HUDEP-2 (cell line): ENCODE measurements around the gene ZC3H13.
A peak's percentile ranks its signal among the peaks of the same experiment; 100 is the strongest.
"Not testable (repeated sequence)": the region's sequence is repeated elsewhere in the genome, so short reads cannot be mapped to it uniquely, and the experiment has no call there.

Source experiments
- DNase-seq, 76 experiments: peaks; one replicate each; lab custom pipeline; 2025; ENCODE audit not compliant: unreplicated experiment in 76 of 76; lab: John Stamatoyannopoulos, UW

The ZC3H13 gene

DNA sequence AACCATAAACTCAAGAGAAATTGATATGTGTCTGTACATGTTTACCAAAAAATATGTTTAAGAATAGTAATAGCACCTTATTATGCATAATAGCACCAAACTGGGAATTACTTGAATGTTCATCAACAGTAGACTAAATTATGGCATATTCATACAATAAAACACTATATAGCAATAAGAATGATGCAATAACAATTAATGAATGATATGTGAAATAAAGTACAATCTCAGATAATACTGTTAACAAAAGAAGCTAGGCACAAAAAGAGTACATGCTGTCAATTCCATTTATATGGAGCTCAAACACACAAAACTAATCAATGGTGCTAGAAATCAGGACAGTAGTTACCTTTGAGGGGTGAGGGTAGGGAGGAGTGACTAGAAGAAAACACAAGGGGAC is 36.3 kb downstream of the ZC3H13 start:
- DNase-seq = no peak

DNA sequence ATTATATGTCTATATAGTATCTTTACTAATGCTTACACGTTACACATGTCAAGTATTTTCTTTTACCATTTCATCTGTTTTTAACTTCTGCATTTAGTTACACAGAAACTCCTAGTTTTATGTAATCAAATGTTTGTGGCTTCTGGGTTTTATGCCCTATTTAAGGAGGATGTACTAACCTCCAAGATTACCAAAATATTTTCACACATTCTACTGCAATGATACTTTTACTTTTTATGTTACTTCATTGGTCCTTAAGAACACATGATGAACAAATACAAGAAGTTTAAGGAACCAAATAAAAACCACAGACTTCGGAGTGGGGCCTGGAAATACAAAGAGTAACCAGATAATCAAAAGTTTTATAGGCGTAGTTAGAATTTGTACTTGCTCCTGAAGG is 37.2 kb downstream of the ZC3H13 start:
- DNase-seq = no peak

DNA sequence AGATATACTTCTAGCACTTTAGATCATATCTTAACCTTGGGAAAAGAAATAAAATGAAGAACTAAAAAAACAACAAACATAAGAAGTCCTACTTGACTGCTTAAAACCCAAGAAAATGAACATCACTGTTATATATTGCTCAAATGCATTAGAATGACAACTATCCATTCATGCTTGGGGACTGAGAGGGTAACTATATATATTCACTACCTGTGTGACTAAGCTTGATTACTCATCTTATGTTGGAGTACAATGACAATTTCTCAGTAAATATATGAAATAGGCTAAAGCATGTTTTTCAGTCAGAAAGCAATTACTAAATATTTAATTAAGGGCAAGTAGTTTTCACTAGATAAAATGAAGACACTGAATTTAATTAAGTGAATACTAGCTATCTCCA is 40.1 kb downstream of the ZC3H13 start:
- no peak for DNase-seq

DNA sequence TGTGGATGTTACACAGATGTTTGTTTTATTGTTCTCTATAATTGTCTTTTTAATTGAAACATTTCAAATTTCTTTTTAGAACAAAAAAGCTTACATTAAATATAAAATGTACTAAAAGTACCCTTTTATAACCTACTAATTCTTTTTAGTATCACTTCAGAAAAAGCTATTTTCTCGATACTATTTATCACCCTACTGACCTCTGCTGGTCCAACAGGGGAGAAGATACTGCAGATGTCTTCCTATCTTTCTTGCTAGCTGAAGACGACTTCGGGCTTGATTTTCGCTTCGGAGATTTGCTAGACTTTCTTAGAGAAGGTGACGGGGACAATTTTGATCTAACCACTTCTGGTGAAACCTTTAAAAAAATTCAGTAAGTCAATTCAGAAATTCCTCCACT is 42.4 kb downstream of the ZC3H13 start:
- peak in 1 of 76 experiments; percentile 8 for DNase-seq

DNA sequence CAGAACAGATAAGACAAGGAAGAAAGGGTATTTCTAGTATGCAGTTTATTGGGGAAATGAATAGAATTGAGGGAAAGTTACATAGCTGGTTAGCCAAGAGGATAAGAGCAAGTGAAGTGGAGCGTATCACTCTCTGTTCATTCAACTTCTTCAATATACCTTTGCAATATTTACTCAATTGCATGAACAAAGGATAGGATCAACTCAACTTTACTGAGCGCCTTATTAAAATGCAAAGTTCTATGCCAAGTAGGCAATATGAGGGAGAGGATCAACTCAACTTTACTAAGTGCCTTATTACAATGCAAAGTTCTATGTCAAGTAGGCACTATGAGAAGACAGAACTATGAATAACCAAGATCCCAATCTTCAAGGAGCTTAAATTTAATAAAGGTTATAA is 43.9 kb downstream of the ZC3H13 start:
- DNase-seq = no peak

DNA sequence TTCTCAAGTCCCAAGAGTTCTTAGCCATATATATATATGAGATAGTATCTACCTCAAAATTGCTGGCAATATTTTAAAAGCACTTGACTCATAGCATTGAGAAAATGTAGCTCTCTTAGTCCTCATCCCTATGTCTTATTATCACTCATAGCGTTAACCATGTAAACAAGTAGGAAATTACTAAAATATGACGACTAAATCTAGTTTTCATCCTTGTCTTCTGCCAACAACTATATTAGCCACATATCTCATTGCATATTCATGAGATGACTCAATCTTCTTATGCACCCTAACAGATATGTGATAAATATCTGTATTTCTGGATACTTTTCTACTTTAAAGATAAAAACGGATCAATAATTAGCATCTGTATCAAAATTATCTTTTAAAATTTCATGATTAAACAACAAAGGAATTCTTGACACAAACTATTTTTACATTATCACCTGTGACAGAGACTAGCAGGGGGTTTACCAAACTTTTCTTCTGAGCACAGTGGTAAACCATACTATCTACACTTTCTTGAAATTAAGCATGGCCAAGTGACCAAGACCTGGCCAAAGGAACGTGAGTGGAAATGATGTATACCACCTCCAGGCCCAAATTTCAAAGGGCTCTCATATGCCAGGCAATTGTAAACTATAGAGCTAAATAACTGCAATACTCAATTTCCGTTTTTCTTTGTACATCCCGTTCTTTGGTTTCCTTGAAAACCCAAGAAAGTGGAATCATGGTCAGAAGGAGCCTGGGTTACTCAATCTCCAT is 45.7 kb downstream of the ZC3H13 start:
- no peak for DNase-seq

DNA sequence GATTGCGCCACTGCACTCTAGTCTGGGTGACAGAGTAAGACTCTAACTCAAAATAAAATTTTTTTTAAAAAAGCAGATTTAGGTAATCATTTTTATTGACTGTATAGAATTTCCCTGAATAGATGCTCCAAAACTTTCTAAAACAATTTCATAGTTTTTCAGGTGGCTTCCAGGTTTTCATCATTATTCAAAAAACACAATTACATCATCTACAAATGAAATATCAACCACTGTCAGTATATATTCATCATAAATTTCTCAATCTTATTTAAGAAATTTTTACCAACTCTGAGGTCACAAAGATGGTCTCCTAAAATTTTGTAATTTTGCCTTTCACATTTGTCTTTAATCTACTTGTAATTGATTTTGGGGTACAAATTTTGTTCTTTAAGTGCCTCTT is 48.1 kb downstream of the ZC3H13 start:
- DNase-seq = no peak

DNA sequence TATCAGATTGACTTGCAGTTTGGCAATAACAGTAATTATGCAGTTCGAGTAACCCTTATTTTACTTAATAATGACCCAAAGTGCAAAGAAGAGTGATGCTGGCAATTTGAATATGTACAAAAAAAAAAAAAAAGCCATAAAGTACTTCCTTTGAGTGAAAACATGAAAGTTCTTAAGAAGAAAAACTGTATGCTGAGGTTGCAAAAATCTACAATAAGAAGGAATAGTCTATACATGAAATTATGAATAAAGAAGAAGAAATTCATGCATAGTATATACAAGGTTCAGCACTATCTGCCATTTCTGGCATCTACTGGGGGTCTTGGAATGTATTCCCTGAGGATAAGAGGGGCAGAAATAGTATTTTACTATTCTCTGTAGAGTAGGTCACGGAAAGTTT is 55.9 kb downstream of the ZC3H13 start:
- DNase-seq = no peak

DNA sequence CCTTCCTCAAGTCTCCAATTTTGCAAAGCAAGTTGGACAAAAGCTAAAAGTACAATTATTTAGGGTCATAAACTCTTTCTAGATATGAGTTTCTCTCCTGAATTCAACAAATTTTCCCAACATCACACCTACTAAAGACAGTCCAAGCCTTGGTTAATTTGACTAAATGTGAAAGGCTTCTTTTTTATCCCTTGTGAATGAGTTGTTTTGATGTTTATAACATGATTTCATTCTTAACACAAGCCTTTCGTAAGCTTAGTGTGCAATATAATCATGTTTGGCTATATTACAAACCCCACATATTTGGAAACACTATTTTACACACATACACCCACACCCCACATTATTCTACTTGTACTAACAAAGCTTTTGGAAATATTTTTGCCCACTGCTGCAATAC is 57.3 kb downstream of the ZC3H13 start:
- no peak for DNase-seq

DNA sequence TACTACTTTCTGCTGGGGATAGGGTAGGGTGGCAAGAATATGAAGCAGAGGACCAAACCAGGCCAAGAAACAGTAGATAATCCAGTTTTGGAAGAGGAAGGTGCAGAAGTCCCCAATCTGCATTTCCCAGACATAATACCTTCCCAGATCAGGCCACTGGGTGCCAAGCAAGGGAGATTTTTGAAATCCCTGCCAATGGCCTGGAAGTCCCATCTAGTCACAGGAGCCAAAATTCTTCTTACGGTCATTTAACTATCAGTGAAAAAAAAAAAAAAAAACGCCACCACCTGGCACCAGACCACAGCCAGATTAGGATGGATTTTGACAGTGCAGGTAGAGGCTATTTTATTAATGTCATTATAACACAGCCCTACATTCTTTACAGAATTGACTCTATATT is 57.8 kb downstream of the ZC3H13 start:
- no peak for DNase-seq

DNA sequence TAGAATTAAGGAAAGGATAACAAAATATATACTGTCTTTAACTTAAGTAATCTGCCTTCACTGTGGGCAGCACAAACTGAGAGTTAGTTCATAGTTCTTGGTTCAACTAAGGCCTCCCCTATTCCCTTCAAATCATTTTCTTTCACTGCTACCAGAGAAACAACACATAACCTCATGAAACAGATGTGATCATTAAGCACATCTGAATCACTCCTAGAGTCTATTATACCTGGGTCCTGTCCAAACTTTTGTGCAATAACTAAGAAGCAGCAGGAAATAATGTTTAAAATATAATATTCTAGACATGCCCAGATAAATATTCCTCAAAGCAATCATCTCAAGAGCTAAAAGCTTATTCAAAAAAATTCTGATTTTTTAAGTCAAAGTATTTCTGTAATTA is 62.9 kb downstream of the ZC3H13 start:
- DNase-seq = no peak

DNA sequence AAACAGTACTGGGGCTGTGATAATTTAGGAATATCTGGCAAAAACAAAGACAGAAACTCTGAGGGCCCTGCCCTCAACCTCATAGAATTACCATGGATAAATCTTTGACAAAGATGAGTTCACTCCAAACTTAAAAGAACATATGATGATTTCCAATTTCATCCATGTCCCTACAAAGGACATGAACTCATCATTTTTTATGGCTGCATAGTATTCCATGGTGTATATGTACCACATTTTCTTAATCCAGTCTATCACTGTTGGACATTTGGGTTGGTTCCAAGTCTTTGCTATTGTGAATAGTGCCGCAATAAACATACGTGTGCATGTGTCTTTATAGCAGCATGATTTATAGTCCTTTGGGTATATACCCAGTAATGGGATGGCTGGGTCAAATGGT is 71.4 kb downstream of the ZC3H13 start:
- not testable (repeated sequence) for DNase-seq

DNA sequence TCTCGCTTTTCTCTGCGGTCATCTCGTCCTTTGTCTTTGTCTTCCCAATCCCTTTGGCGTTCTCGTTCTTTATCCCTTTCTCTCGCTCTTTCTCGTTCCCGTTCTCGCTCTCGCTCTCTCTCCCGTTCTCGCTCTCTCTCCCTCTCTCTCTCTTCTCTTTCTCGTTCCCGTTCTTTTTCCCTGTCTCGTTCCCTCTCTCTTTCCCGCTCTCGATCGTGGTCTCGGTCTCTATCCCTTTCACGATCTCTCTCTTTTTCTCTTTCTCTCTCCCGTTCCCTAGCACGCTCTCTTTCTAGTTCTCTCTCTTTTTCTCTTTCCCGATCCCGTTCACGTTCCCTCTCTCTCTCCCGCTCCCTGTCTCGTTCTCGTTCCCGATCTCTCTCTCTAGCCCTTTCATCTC is 77.2 kb downstream of the ZC3H13 start:
- no peak for DNase-seq

DNA sequence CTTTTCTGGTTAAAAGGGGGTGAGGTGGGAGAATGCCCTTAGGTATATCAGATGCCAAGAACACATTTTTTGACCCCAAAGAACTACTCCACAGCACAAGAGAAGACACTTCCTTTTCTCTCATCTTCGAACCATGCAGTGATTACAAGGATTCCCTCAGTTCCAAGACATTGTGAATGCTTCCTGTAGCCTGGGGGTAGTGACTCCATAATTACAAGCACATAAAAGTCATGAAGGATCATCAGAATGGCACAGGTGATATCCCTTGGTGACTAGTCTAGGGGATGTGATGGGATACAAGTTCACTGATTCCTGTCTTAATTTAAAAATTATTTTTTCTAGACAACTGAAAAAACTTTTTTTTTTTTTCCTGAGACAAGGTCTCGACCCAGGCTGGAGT is 78.0 kb downstream of the ZC3H13 start:
- no peak for DNase-seq

DNA sequence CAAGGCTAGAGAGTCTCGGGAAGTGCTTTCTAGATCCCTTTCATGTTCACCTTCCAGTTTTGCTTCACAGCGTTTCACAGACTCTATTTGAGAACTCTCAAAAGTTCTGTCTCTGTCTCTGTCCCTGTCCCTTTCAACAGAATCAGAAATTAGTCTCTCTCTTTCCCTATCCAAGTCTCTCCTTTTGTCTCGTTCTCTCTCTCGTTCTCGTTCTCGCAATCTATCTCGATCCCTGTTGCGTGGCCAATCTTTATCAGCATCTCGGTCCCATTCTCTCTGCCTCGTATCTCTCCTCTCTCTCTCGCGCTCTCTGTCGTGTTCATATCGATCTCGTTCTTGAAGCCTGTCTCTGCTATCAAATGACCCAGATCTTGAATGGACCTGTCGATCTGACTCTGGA is 85.0 kb downstream of the ZC3H13 start:
- DNase-seq = no peak

DNA sequence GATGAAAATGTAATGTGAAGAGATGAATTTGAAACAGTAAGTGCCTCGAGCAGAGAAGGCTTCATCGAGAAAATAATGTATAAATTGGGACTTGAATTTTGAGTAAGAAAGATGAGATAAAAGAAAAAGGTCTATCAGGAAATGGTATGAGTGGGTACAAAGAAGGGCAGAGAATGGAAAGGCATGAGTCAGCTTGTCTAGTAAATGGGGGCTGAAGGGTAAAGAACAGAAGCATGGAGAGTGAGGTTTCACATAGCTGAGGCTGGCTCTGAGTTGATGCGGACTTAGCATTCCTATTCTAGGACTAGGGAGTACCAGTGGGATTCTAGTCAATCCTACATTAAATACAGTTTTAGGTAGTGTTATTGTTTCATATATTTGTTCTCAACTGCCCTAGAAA is 85.8 kb downstream of the ZC3H13 start:
- DNase-seq = no peak

DNA sequence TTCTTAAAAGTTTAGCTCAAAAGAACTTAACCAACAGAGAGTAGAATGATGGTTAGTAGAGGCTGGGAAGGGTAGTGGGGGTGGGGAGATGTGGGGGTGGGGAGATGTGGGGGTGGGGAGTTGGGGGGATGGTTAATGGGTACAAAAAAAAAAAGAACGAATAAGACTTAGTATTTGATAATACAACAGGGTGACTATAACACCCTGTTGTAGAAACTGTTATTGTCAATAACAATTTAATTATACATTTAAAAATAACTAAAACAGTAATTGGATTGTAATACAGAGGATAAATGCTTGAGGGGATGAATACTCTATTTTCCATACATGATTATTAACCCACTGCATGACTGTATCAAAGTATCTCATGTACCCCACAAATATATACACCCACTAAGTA is 91.1 kb downstream of the ZC3H13 start:
- DNase-seq = no peak

DNA sequence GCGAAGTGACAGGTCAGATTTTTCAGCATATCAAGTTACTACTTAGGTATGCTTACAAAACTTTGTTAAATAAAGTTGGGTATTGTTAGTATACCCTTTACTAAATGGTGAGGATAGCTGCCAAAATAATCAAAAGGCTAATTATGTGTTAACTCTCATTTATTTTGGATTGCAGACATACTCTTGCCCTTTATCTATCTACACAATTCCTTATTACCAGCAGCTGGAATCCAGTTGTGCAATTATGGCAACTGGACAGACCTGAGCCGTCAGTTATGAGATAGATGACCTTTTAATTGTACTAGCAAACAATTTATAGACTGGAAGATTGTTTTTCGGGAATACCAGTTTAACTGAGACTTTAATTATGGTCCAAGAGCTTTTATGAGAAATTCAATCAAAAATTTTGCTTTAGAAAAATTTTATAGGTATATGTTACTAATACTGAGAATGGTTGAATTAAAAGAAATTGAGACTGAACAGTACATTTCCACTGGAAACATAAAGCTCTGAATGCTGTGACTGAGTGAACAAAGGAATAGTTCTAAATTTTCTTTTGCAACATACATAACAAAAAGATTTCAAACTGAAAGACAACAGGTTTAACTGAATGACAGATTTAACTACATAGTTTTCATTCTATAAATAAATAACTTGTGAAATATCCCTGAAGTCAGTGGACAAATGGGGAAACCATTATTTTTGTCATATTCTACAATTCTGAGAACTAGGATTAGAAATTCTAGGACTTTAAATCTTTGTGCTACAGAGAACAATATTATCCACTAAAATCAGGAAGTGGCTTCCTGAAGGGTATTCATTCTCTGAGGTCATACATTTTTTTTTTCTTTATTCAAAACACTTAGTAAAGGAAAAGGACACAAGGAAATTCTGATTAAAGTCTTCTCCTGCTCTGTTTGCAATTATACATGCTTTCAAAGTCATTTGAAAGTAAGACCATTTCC is 97.4 kb downstream of the ZC3H13 start:
- DNase-seq = no peak

DNA sequence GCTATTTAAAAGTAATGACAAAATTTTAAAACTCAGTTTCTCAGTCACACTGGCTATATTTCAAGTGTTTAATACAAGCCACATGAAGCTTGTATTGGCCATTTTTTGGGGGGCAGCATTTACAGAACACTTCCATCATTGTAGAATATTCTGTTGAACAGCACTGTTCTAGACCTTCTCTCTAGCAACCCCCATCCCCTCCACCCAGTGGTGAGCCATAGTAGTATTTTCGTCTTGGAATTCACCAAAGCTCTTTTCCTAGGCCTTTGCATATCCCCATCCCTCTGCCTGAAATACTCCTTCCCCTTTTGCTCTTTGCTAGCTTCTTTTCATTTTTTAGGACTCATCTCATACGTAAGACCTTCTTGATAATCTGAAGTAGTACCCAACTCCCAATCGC is 99.5 kb downstream of the ZC3H13 start:
- DNase-seq = no peak

DNA sequence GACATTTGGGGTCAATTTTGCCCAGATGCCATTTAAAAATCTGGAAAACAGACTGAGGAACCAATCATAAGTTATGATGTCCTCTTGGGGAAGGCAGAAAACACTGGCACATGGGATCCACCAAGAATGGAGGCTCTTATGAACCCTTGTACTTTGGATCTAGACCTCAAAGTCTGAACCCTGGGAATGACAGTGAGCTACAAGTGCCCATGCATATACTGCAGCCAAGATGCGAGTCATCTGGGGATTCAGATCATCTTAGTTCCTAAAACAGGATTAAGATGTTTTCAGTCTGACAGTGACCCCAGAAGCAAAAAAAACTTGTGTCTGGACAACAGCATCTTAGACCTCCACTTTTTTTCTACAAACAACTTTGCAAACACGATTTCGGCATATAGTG is 100.8 kb downstream of the ZC3H13 start:
- DNase-seq = no peak

DNA sequence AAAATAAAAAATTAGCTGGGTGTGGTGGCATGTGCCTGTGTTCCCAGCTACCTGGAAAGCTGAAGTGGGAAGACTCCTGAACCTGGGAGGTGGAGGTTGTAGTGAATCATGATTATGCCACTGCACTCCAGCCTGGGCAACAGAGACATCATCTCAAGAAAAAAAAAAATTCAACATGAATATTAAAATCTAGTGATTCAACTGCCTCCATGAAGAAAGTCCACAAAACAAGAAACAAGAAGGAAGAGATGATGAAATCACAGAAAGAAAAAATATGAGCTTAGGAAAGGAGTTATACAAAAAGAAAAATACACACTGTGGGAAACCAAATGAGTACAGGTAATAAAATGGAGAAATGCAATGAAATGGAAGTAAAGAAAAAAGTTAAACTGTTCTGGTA is 101.4 kb downstream of the ZC3H13 start:
- DNase-seq = no peak

DNA sequence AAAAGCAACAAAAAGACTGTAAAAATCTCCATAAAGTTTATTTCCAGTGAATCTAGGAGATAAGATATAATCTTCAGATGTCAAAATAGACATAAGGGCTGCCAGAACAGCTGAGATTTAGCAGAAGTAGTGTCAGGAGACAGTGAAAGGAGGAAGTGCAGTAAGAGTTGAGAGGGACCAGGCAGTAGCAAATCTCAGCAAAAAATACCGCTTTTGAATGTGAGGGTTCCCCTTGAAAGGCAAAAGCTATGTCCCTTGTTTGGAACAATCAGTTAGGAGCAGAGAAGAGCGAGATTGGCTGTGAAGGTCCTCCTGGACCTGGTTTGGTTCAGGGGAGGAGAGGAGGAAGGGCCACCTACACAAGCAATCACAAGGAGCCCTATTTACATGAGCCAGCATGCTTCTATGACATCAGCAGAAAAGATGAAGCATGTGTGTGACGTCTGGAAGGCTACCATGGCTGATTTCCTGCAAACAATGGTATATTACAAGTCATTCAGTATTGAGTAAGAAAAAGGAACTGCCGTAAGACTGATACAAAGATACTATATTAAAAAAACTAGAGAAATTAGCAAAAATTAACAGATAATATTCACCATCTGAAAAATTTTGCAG is 102.1 kb downstream of the ZC3H13 start:
- no peak for DNase-seq
